Natural killer cell treated with Interleukin-12 subunit alpha and Interleukin-12 subunit beta and Interleukin-15 and Interleukin-18, amount 100 ng/mL, for 72 hours (primary cell): ENCODE measurements around the gene ME3. TPM values are rescaled to one million over a fixed set of nuclear protein-coding genes. Genes with fewer than 3 reads are reported as not detected.
"Not testable (repeated sequence)": the region's sequence is repeated elsewhere in the genome, so short reads cannot be mapped to it uniquely, and the experiment has no call there.

Experiments used
- ATAC-seq, 2 donors: fragments of 150-1000 bp; cut with Tn5 transposase in 1 of 2; sonication (Bioruptor Pico), chemical (Tn5 transposase) in 1 of 2; 2 replicates each; pipeline ENCODE4 v1.10.0; 2021
- DNase-seq: peaks from one replicate; pipeline ENCODE4 v3.0.0; 2022; ENCODE audit warnings: low spot score
- H3K27ac Mint-ChIP-seq, 2 donors: 1 replicate in 1 of 2; 2 replicates in 1 of 2; pipeline ENCODE4 v1.8.0; 2022; ENCODE audit warnings: mixed read lengths in 2 of 2, mild to moderate bottlenecking in 1 of 2, moderate library complexity in 1 of 2
- H3K27me3 Mint-ChIP-seq, 2 donors: 1 replicate in 1 of 2; 2 replicates in 1 of 2; pipeline ENCODE4 v1.8.0; 2022; ENCODE audit warnings: mixed read lengths in 2 of 2
- H3K36me3 Mint-ChIP-seq: one replicate; pipeline ENCODE4 v1.8.0; 2022; ENCODE audit warnings: mixed read lengths
- H3K4me1 Mint-ChIP-seq, 2 donors: 1 replicate in 1 of 2; 2 replicates in 1 of 2; pipeline ENCODE4 v1.8.0; 2022; ENCODE audit warnings: low read depth in 2 of 2, mixed read lengths in 2 of 2, mild to moderate bottlenecking in 1 of 2
- H3K4me3 Mint-ChIP-seq: one replicate; pipeline ENCODE4 v1.8.0; 2022; ENCODE audit warnings: mixed read lengths
- H3K9me3 Mint-ChIP-seq: 2 replicates; pipeline ENCODE4 v1.8.0; 2022; ENCODE audit warnings: mixed read lengths
- total RNA-seq, 2 donors: library from RNA; stranded (reverse); gene quantifications; one replicate each; pipeline ENCODE4 v1.2.3, GENCODE V29; 2022

ME3 gene
- total RNA-seq, 2 donors from 2014 or later = 2.5 to 4.8 TPM

DNA sequence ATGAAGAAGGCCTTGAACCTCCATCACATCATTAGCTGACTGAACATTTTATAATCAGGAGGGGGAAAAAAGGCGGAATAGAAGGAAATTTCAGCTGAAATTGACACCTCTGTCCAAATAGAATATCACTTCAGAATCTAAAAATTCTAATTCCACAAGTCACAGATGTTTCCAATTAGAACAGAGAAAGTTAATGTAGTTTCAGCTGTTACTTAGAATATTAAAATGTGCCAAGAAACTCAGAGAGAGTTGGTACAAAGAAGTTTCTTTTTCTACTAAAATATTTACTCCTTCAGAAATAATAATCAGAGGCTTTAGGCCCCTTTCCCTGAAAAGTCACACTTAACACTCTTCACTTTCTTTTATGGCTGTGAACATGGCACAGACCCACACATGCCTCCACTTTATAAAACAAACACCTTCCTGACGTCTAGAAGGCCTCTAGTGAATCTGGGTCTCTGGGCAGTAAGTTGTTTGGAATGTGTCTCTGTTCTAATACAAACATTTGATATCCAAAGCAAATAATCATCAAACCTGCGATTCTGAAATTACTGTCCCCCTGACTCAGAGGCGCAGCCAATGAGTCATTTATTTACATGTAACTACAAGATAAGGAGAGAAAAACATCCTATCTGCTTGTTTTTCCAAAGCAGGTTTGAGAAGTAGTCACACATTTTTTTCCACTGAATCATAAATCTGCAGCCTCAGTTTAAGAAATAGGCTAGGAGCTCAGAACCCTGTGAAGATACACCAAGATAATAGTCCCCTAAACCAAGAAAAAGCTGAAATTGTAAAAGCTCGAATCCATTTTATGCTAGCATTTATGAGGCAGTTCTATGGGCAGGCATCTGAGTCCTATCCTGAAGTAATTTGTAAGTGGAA is 148.4 kb downstream of the ME3 start:
- Mint-ChIP-seq H3K27me3 (peaks cover 22 to 44% of the 10 kb centered on the region in 2 donors), H3K9me3 (peaks cover 9% of the 10 kb centered on the region)

GRCh38 chr11:86522512-86522911 is 149.9 kb downstream of the ME3 start:
- not testable (repeated sequence) for H3K4me1 Mint-ChIP-seq, DNase-seq, H3K4me3 Mint-ChIP-seq, ATAC-seq, H3K9me3 Mint-ChIP-seq, H3K27ac Mint-ChIP-seq
- H3K36me3 Mint-ChIP-seq = peaks cover 19% of the 10 kb centered on the region
- peaks cover 23 to 35% of the 10 kb centered on the region in 2 donors for H3K27me3 Mint-ChIP-seq

More for the DNA sequence above, 148.4 kb downstream of the ME3 start:
- H3K36me3 Mint-ChIP-seq = peaks cover 30% of the 10 kb centered on the region
- peaks cover 0 to 4% of the 10 kb centered on the region in 2 donors for H3K4me1 Mint-ChIP-seq
- DNase-seq (no peak), ATAC-seq (no peak)
- no peak overlapping the region for H3K4me3 Mint-ChIP-seq
- no peak overlapping the region for H3K27ac Mint-ChIP-seq

DNA sequence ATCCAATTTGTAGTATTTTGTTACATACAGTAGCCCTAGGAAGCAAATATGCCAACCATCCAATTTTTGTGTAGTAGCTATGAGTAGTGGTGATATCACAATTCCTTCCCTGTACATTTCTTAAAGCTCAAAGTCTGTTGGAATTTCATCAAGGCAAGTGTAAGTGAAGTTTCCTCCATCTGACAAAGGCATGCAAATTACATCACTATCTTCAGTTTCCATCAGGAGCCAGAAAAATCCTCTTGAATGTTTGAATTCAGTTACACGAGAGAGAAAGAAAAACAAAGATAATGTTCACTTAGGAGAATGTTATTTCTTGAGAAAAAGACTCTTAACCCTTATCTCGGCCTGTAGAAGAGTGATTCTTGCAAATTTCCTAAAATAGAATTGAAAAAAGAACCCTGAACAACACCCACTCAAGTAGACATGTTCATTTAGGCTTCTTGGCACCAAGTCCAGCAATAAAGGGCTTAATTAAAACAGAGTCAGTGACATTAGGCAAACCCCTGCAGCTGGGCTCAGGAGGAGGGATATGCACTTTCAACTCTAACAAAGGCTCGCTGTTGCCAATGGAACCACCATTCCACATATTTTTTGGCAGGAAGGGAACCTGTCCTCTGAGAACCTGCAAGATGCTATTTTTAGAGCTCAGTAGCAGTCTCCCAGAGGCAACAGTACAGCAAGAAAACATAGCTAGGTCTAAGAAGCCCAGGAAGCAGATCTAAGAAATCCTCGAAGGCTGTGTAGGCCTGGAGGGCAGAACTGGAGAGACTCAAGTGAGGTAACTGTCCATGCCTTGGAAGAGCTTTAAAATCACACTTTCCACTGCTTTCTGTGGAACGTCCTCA is 153.1 kb downstream of the ME3 start:
- Mint-ChIP-seq H3K27ac (no peak overlapping the region), H3K27me3 (peaks cover 17 to 21% of the 10 kb centered on the region in 2 donors), H3K4me1 (no peaks in the 10 kb centered on the region), H3K4me3 (no peak overlapping the region), H3K36me3 (peaks cover 5% of the 10 kb centered on the region), H3K9me3 (no peaks in the 10 kb centered on the region)
- DNase-seq (no peak), ATAC-seq (no peak)

GRCh38 chr11:86518211-86518610 is 154.2 kb downstream of the ME3 start:
- Mint-ChIP-seq H3K9me3 (no peaks in the 10 kb centered on the region), H3K4me3 (no peak overlapping the region), H3K27me3 (peaks cover 7 to 14% of the 10 kb centered on the region in 2 donors), H3K36me3 (peaks cover 4% of the 10 kb centered on the region), H3K4me1 (peaks cover 0 to 7% of the 10 kb centered on the region in 2 donors), H3K27ac (no peak overlapping the region)
- DNase-seq (no peak), ATAC-seq (no peak)

GRCh38 chr11:86517557-86517956 is 154.9 kb downstream of the ME3 start:
- Mint-ChIP-seq H3K27ac (no peak overlapping the region), H3K27me3 (peaks cover 0 to 12% of the 10 kb centered on the region in 2 donors), H3K4me1 (peaks cover 0 to 7% of the 10 kb centered on the region in 2 donors), H3K9me3 (no peaks in the 10 kb centered on the region), H3K4me3 (no peak overlapping the region), H3K36me3 (no peaks in the 10 kb centered on the region)
- ATAC-seq (no peak), DNase-seq (no peak)

- H3K4me3 Mint-ChIP-seq = no peak overlapping the region
- H3K9me3 Mint-ChIP-seq = no peaks in the 10 kb centered on the region
- no peak overlapping the region for H3K27ac Mint-ChIP-seq
- H3K4me1 Mint-ChIP-seq = peaks cover 0 to 7% of the 10 kb centered on the region in 2 donors
- DNase-seq (no peak), ATAC-seq (no peak)
- no peaks in the 10 kb centered on the region for H3K36me3 Mint-ChIP-seq
- H3K27me3 Mint-ChIP-seq = peaks cover 0 to 12% of the 10 kb centered on the region in 2 donors
These were observed 156.9 kb downstream of the ME3 start for GRCh38 chr11:86515297-86516094.

DNA sequence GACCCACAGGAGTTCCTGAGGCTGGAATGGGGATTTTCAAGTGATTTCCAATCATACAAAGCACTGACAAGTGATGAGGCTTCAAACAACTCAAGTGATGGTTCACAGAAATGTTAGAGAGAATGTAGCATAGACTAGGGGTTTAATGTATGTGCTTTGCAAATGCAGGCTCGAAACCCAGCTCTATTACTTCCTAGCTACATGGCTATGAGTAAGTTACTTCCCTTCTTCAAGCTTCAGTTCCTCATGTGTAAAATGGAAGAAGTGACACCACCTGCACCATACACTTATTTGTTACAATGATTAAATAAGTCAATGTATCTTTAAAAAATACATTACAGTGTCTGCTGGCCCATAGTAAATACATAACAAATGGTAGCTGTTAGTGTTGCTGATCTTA is 158.0 kb downstream of the ME3 start:
- DNase-seq = no peak
- Mint-ChIP-seq H3K27ac (no peak overlapping the region), H3K9me3 (no peaks in the 10 kb centered on the region), H3K27me3 (peaks cover 0 to 12% of the 10 kb centered on the region in 2 donors), H3K4me3 (no peak overlapping the region), H3K4me1 (peaks cover 0 to 7% of the 10 kb centered on the region in 2 donors), H3K36me3 (no peaks in the 10 kb centered on the region)
- no peak for ATAC-seq

DNA sequence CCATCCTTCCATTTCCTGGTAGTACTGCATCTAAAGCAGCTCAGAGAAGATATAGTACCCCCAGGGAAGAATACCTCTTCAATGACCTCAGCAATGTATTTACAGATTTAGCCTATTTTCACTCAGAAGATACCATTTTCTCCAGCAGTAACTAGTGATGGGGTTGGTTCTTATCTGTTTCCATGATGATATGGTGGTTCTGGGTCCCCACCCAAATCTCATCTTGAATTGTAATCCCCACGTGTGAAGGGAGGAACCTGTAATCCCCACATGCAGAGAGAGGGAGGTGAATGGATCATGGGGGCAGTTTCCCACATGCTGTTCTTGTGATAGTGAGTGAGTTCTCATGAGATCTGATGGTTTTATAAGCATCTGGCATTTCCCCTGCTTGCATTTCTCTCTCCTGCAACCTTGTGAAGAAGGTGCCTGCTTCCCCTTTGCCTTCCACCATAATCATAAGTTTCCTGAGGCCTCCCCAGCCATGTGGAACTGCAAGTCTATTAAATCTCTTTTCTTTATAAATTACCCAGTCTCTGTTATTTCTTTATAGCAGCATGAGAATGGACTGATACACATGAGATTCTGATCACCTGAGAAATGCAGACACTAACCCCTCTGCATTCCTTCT is 158.6 kb downstream of the ME3 start:
- no peaks in the 10 kb centered on the region for H3K9me3 Mint-ChIP-seq
- no peak for ATAC-seq
- H3K27ac Mint-ChIP-seq = no peak overlapping the region
- H3K36me3 Mint-ChIP-seq = no peaks in the 10 kb centered on the region
- H3K27me3 Mint-ChIP-seq = peaks cover 0 to 12% of the 10 kb centered on the region in 2 donors
- no peak for DNase-seq
- no peak overlapping the region for H3K4me3 Mint-ChIP-seq
- H3K4me1 Mint-ChIP-seq = peaks cover 0 to 7% of the 10 kb centered on the region in 2 donors

GRCh38 chr11:86513138-86513537 is 159.3 kb downstream of the ME3 start:
- Mint-ChIP-seq H3K9me3 (no peaks in the 10 kb centered on the region), H3K27ac (no peak overlapping the region), H3K4me3 (peak overlapping the region; percentile 10), H3K4me1 (peaks cover 0 to 7% of the 10 kb centered on the region in 2 donors), H3K36me3 (no peaks in the 10 kb centered on the region), H3K27me3 (peaks cover 0 to 10% of the 10 kb centered on the region in 2 donors)
- ATAC-seq (peak in 1 of 2 donors; percentile 60), DNase-seq (no peak)

DNA sequence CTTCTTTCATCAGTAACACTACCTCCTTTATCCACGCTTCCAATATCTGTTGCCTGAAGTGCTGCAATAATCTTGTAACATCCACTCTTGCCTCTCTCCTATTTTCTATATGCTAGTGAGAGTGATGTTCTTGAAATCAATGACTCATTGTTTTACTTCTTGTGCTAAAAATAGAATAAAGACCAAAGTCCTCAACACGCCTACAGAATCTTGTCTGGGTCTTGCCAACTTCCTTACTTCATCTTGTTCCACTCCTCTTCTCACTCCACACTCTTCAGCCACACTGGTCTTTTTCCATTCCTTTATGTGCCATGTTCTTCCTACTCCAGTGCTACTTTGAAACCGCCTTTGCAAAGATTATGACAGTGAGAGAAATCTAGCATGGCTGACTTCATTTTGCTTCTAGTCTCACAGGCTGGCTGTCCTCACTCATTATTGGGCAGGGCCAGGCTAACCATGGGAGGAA is 161.3 kb downstream of the ME3 start:
- peak in 1 of 2 donors; percentile 50 for ATAC-seq
- H3K36me3 Mint-ChIP-seq = no peaks in the 10 kb centered on the region
- no peak for DNase-seq
- no peak overlapping the region for H3K4me3 Mint-ChIP-seq
- H3K27me3 Mint-ChIP-seq = peaks cover 0 to 5% of the 10 kb centered on the region in 2 donors
- H3K9me3 Mint-ChIP-seq = no peaks in the 10 kb centered on the region
- no peak overlapping the region for H3K27ac Mint-ChIP-seq
- peaks cover 0 to 7% of the 10 kb centered on the region in 2 donors for H3K4me1 Mint-ChIP-seq

- no peak for ATAC-seq
- no peak for DNase-seq
- H3K27ac Mint-ChIP-seq = no peak overlapping the region
- no peaks in the 10 kb centered on the region for H3K36me3 Mint-ChIP-seq
- H3K27me3 Mint-ChIP-seq = peaks cover 0 to 6% of the 10 kb centered on the region in 2 donors
- H3K4me3 Mint-ChIP-seq = no peak overlapping the region
- peaks cover 0 to 7% of the 10 kb centered on the region in 2 donors for H3K4me1 Mint-ChIP-seq
- no peaks in the 10 kb centered on the region for H3K9me3 Mint-ChIP-seq
These were observed 161.7 kb downstream of the ME3 start for GRCh38 chr11:86510674-86511073.

- DNase-seq (no peak), ATAC-seq (no peak)
- no peaks in the 10 kb centered on the region for H3K9me3 Mint-ChIP-seq
- no peak overlapping the region for H3K4me3 Mint-ChIP-seq
- H3K4me1 Mint-ChIP-seq = peaks cover 0 to 7% of the 10 kb centered on the region in 2 donors
- H3K27ac Mint-ChIP-seq = no peak overlapping the region
- no peaks in the 10 kb centered on the region for H3K36me3 Mint-ChIP-seq
- peaks cover 0 to 3% of the 10 kb centered on the region in 2 donors for H3K27me3 Mint-ChIP-seq
These were observed 162.3 kb downstream of the ME3 start for GRCh38 chr11:86510097-86510496.

- H3K36me3 Mint-ChIP-seq = no peaks in the 10 kb centered on the region
These were observed 162.8 kb downstream of the ME3 start for GRCh38 chr11:86509588-86509974.

More at GRCh38 chr11:86509588-86509974, 162.8 kb downstream of the ME3 start:
- Mint-ChIP-seq H3K4me3 (no peak overlapping the region), H3K9me3 (no peaks in the 10 kb centered on the region), H3K27me3 (peaks cover 0 to 3% of the 10 kb centered on the region in 2 donors), H3K4me1 (peaks cover 0 to 7% of the 10 kb centered on the region in 2 donors), H3K27ac (no peak overlapping the region)
- DNase-seq = no peak
- ATAC-seq = no peak
